ENCODE measurements around the gene ACACA. TPM values are rescaled to one million over a fixed set of nuclear protein-coding genes. Genes with fewer than 3 reads are reported as not detected.

The ACACA gene
- total and polyA plus RNA-seq, 9 of the 15 experiments (the other 6 are each of a cell fraction or from before 2014, with no cell fraction given) = 35.9 to 135 (median 88.4) TPM

DNA sequence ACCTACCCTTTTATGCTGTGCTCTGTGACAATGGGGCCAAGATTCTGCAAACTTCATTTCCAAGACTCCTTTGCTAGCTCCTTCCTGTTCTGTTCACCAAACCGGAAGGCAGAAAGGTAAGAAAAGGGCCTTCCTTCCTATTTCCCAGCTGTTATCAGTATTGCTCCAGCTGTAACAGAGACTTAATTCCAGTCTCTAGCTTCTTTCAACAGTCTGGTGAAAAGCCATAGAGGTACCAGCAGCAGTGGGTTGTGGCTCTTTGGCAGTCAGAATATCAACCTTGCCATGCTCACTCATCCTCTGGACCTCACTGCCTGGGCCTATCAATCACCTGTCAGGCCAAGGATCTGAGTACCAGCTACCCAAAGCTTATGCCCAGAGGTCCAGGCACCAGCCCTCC is 120.2 kb downstream of the ACACA start (continued):
- peak; percentile 43 for TF ChIP-seq CBFA2T3 (IDR thresholded peaks at IDR 0.05)

DNA sequence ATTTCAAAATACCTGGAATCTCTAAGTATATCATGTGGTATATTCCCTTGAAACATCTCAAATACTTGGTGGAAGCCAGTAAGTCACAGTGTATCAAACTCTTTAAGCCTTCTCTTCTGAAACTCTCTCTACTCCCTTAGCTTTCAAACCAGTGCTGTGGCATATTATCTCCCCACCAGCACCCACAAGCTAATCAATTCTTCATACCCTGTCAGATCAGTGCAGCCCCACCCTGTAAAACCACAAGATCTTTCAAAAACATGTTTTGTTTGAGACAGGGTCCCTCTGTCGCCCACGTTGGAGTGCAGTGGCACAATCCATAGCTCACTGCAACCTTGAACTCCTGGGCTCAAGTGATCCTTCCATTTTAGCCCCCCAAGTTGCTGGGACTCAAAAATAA is 122.4 kb downstream of the ACACA start:
- ATAC-seq = no peak; the same call in 2 of the 3 replicates
- Histone ChIP-seq H3K79me2 (ENCODE audit: control insufficient read depth, insufficient read depth, low read length) (peaks cover 57% of the 10 kb centered on the region), H3K36me3 (ENCODE audit: control insufficient read depth, insufficient read depth, low read length) (peaks cover 68% of the 10 kb centered on the region), H4K20me1 (replicated peaks; ENCODE audit: control insufficient read depth, insufficient read depth, low read length) (0 out of 2 replicates have a peak, but pooled peaks cover 8% of the 10 kb centered on the region), H3K9me3 (replicated peaks; ENCODE audit: control insufficient read depth, insufficient read depth, low read depth, low read length) (no peaks in the 10 kb centered on the region), H3K4me1 (replicated peaks in 1 of 2; ENCODE audit: control insufficient read depth in 2 of 2, insufficient read depth in 2 of 2, low read length in 2 of 2) (peaks cover 0 to 20% of the 10 kb centered on the region in 2 experiments; a peak in 3 of 5 replicates), H3K27ac (ENCODE audit: extremely low read depth, low read depth, low read length) (no peak overlapping the region), H3K27me3 (ENCODE audit: control insufficient read depth in 2 of 2, insufficient read depth in 2 of 2, low read length in 2 of 2) (no peaks in the 10 kb centered on the region), H2AFZ (ENCODE audit: low read depth, low read length) (no peak overlapping the region), H3K4me2 (ENCODE audit: insufficient read depth, low read length) (no peak overlapping the region), H3K4me3 (no peak overlapping the region), H3K9me1 (ENCODE audit: control insufficient read depth, insufficient read depth, low read length) (peaks cover 3% of the 10 kb centered on the region), H3K9ac (ENCODE audit: insufficient read depth in 1 of 2, low read depth in 2 of 2, low read length in 2 of 2) (no peak overlapping the region)
- no peak for FAIRE-seq
- intact Hi-C loops (cut with micrococcal nuclease) = loop anchor here (10.0 kb wide), 1 partner anchor 81 kb away; no protein-coding TSS in a partner anchor
- 3% methylated on average over 2 of the region's 2 CpGs for WGBS (ENCODE audit: insufficient coverage, low coverage, missing lambda C conversion rate)
- DNase-seq (ENCODE audit: extremely low read depth in 1 of 4, low spot score in 3 of 4) = peak in 1 of 4 experiments; percentile 10
- CTCF ChIA-PET (ENCODE audit: low intra/inter-chr PET ratio) = no interaction called here
- POLR2A ChIA-PET = interaction anchor here (1.0 to 1.5 kb wide), 2 partner anchors 12 to 16 kb away, joined by 4 read pairs; no protein-coding TSS in a partner anchor
- in situ Hi-C loops (cut with MboI) = no loop called here
- BruUV-seq (replicated peaks) = no TSS peak
- TF ChIP-seq, protein P1, sequence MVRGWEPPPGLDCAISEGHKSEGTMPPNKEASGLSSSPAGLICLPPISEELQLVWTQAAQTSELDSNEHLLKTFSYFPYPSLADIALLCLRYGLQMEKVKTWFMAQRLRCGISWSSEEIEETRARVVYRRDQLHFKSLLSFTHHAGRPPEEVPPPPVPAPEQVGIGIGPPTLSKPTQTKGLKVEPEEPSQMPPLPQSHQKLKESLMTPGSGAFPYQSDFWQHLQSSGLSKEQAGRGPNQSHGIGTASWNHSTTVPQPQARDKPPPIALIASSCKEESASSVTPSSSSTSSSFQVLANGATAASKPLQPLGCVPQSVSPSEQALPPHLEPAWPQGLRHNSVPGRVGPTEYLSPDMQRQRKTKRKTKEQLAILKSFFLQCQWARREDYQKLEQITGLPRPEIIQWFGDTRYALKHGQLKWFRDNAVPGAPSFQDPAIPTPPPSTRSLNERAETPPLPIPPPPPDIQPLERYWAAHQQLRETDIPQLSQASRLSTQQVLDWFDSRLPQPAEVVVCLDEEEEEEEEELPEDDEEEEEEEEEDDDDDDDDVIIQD (CRISPR knock-in tag; IDR thresholded peaks at IDR 0.05) = no peak
- TF ChIP-seq CBFA2T3 (IDR thresholded peaks at IDR 0.05) = peak; percentile 49
- no peak for TF ChIP-seq ZKSCAN3 (CRISPR knock-in tag; IDR thresholded peaks at IDR 0.05)
- TF ChIP-seq SIN3A (IDR thresholded peaks at IDR 0.05; ENCODE audit: borderline replicate concordance in 2 of 2, control insufficient read depth in 1 of 2, low read depth in 2 of 2, low read length in 2 of 2) = no peak
- TF ChIP-seq, protein P2, sequence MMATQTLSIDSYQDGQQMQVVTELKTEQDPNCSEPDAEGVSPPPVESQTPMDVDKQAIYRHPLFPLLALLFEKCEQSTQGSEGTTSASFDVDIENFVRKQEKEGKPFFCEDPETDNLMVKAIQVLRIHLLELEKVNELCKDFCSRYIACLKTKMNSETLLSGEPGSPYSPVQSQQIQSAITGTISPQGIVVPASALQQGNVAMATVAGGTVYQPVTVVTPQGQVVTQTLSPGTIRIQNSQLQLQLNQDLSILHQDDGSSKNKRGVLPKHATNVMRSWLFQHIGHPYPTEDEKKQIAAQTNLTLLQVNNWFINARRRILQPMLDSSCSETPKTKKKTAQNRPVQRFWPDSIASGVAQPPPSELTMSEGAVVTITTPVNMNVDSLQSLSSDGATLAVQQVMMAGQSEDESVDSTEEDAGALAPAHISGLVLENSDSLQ (IDR thresholded peaks at IDR 0.05) = peak; percentile 19; the same call in 1 of the 2 replicates
- TF ChIP-seq, protein P3, sequence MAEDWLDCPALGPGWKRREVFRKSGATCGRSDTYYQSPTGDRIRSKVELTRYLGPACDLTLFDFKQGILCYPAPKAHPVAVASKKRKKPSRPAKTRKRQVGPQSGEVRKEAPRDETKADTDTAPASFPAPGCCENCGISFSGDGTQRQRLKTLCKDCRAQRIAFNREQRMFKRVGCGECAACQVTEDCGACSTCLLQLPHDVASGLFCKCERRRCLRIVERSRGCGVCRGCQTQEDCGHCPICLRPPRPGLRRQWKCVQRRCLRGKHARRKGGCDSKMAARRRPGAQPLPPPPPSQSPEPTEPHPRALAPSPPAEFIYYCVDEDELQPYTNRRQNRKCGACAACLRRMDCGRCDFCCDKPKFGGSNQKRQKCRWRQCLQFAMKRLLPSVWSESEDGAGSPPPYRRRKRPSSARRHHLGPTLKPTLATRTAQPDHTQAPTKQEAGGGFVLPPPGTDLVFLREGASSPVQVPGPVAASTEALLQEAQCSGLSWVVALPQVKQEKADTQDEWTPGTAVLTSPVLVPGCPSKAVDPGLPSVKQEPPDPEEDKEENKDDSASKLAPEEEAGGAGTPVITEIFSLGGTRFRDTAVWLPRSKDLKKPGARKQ (CRISPR knock-in tag; IDR thresholded peaks at IDR 0.05) = no peak
- TF ChIP-seq KDM1A (IDR thresholded peaks at IDR 0.05) = peak; percentile 28; a peak in 1 of 4 replicates
- TF ChIP-seq TBP (optimal IDR thresholded peaks at IDR 0.05; ENCODE audit: low read depth, low read length) = no peak
- no peak for TF ChIP-seq MXI1 (IDR thresholded peaks at IDR 0.05; ENCODE audit: low read depth, low read length)
- no peak for TF ChIP-seq SNIP1 (IDR thresholded peaks at IDR 0.05; ENCODE audit: low read depth)
- no peak for TF ChIP-seq HOXB6 (CRISPR knock-in tag; IDR thresholded peaks at IDR 0.05; ENCODE audit: borderline replicate concordance)
- no peak for TF ChIP-seq CTBP1 (IDR thresholded peaks at IDR 0.05; ENCODE audit: borderline replicate concordance)
- TF ChIP-seq SMARCC2 (IDR thresholded peaks at IDR 0.05; ENCODE audit: low read depth) = no peak
- no peak for TF ChIP-seq KDM2B (CRISPR knock-in tag; IDR thresholded peaks at IDR 0.05)
- no peak for TF ChIP-seq ZNF778 (CRISPR knock-in tag; IDR thresholded peaks at IDR 0.05)
- TF ChIP-seq PTRF (tag; IDR thresholded peaks at IDR 0.05) = no peak
- no peak for TF ChIP-seq JUND (IDR thresholded peaks at IDR 0.05; ENCODE audit: borderline replicate concordance, low read depth, low read length)
- no peak for TF ChIP-seq JUND (tag; IDR thresholded peaks at IDR 0.05; ENCODE audit: borderline replicate concordance, low read depth, low read length)

All from K562 (cell line).